GM21526 (cell line): Measurements from ENCODE around the gene KCTD2.

Experiments
- ATAC-seq: cut with Tn5 transposase; IDR thresholded peaks from one replicate; pipeline ENCODE4 v1.9.1; 2021; ENCODE audit warnings: moderate library complexity; ENCODE audit not compliant: unreplicated experiment, low FRiP score

KCTD2 gene

DNA sequence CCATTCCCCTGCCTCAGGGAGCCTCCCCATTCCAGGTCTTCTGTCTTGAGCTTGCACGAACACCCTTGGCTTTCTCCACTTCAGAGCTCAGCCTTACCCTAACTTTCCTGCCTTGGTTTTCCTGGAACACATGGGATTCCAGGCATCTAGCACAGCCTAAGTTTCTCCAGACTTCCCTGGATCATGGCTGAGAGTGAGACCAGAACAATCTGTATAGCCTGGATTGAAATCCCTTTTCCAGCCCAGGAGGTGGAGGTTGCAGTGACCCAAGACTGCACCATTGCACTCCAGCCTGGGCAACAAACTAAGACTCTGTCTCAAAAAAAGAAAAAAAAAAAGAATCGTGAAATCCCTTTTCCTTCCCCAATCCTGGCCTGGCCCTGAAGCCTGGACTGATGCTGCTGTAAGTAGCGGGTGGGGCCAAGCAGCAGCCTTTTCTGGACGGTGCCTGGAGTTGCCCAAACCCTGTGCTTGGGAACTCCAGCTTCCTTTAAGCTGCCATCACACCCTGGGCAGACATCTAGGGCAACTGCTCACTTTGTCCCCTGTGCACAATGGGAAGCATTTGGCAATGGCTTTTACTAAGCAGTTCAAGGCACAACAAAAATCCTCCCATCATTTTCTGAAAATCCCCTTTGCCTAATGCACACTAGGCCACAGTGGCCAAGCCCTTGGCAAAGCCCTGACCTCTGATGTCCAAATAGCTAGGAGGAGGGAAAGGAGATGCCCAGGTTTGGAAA lies 28.7 kb downstream of the KCTD2 start:
- no peak for ATAC-seq

DNA sequence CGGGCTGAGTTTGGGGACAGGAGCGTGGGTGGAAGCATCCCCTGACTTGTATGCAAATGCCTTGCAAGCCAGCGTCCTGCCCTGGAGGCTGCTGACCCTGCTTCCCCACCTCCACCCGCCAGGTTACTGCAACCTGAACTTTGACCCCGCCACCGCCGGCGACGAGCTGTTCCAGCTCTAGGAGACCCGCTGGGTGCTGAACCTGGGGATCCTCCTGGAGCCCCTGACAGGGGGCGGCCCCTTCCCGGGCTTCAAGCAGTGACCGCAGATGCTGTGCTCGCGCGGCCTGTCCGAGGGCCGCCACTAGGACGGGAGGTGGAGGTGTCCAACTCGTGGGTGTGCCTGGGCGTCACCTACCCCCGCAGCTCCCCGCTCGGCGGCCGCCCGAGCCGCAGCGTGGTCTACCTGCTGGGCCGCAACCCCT lies 30.1 kb downstream of the KCTD2 start:
- ATAC-seq, result no peak

DNA sequence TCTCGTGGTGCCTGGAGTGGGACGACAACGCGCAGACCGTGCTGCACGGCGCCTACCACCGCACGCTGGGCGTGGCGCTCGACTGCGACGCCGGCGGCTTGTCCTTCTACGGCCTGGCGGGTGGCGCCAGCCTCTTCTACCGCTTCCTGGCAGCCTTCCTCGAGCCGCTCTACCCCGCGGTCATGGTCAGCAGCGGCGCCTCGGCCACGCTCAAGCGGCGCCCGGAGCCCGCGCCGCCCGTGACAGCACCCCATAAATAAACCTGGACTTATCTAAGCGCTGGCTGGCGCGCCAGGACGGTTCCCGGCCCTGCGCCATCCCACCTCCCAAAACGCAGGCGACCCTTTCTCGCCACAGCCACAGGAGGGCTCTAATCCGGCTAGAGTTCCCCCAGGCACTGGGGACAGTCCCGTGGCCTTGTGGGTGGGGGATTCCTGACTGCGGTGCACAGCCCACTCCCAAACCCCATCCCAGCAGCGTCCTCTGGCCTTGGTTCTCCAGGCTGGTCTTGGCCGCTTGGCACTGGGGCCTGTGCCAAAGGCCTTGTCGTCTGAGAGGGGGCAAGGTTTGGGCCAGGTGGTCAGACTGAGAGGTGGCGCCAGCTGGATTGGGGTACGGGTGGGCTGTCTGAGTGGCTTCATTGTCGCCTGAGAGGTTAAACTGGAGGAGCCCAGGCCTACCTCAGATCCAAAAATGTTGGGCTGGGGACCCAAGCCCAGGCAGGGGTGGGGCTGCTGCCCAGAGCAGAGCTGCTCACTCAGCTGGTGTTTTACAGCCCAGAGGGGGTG lies 30.7 kb downstream of the KCTD2 start:
- ATAC-seq, result no peak

DNA sequence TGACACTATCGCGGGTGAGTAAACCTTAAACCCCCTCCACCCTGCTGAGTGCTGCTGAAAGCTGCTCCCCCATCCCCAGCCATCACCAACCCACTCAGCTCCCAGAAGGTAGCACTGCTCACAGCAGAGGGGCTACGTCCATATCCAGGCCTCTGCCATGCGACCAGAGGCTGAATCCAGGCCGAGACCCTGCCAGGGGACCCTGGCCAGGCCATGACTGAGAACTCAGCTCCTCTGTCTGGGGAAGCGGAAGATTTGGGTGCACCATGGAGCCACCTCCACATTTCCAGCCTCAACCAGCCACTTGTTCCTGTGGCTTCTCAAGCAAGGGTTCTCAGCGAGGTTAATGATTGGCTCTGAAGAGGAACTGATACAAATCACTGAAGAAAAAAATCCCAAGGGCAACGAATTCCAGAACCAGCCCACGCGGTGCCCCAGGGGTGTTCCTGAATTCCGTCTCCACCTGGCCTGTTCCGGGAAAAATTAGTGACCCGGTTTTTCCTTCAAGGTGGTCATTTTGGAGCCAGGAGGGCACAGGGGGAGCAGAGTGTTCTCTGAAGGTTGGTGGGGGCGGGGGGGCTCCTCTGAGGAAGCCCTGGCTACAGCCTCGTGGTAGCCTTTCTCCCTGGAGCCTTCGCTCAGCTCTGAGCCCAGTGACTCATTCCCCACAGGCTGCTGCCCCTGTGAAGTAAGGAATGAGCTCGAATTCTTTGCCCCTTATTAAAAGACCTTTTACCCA lies 31.4 kb downstream of the KCTD2 start:
- no peak for ATAC-seq

DNA sequence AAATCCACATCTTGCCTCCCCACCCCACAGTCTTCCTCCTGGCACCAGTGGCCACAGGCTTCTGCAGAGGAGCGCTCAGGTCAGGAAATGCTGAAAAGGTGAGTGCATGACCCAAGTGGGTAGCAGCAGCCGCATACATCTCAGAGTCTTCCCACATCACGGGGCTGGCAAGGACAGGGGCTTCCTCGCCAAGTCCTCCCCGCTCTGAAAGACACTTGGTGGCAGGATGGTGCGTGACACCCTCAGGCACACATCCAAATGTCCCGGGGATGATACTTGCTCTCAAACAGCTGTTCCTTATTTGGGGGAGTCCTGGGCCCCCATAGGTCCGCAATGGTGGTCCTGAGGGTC lies 32.0 kb downstream of the KCTD2 start:
- ATAC-seq, result no peak

DNA sequence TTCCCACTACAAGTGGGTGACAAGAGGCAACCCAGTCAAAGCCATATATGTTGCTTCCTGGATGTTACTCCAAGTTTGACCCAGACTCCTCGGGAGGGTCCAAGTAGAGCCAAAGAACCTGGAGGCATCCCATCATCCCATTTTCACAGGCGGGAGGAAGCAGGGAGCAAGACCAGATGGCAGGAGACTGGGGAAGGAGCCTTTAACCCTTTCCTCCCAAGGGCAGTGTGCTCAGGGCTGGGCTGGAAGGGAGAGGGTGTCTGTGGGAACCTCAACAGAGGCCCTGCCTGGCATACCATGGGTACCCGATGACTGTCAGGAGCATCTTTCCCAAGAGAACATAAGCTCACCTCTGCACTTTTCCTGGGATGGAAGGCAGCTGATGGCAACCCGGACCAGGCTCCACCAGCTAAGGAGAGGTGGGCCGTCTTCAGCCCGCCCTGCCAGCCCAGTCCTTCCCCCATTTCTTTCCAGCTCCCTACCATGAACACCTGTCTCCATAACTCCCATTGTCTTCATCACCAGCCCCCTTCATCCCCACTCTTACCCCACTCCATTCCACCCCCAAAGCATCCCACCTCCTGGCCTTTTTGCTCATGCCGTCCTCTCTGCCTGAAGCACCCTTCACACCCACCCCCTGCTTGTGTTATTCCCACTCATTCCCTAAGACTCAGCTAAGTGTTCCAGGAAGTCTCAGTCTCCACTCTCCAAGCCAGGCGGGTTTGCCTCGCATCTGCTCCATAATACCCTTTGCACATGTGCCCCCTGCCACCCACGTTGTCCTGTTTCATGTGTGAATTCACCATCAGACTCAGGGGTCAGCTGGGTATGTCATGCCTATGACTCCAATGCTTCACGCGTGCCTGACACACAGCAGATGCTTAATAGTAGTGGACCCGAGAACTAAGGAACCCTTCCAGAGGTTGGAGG lies 34.9 kb downstream of the KCTD2 start:
- no peak for ATAC-seq

DNA sequence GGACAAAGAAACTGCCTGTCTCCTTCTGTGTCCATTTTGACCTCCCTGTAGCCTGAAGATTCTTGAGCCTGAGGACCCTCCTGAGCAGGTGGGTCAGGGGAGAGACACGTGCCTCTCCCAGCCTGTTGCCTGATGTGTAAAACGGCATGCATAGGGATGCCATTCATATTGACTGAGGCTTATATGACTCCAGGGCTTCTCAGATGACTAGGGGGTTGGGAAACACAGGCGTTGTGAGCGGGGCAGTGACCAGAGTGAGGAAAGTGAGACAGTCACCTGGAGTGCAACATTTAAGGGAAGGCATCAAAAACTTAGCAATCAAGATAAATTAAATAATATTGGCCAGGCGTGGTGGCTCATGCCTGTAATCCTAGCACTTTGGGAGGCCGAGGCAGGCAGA lies 35.7 kb downstream of the KCTD2 start:
- no peak for ATAC-seq

DNA sequence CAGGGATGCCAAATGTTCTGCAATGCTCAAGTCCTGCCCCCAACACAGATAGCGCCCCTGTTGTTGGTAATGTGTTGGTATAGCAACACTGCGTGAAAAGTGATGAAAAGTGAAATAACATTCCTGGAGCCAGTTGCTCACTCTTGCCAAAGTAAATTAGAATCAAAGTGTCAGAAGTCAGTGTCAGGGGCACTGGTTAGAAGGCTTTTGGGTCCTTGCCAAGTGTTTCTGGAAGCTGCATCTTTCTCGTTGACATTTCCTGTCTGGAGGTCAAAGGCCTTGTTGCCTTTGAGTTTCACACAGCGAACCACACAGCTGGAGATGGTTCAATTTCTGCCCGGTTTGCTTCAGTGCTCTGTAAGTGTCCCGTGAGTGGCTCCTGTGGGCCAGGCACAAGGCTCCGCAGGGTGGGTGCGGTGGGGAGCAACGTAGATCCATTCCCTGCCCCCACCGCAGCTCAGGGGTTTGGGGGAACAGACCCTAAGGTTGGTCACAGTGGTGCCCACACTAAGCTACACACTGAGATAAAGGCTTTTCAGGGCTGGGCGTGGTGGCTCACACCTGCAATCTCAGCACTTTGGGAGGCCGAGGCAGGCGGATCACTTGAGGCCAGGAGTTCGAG lies 37.1 kb downstream of the KCTD2 start:
- ATAC-seq, result no peak

DNA sequence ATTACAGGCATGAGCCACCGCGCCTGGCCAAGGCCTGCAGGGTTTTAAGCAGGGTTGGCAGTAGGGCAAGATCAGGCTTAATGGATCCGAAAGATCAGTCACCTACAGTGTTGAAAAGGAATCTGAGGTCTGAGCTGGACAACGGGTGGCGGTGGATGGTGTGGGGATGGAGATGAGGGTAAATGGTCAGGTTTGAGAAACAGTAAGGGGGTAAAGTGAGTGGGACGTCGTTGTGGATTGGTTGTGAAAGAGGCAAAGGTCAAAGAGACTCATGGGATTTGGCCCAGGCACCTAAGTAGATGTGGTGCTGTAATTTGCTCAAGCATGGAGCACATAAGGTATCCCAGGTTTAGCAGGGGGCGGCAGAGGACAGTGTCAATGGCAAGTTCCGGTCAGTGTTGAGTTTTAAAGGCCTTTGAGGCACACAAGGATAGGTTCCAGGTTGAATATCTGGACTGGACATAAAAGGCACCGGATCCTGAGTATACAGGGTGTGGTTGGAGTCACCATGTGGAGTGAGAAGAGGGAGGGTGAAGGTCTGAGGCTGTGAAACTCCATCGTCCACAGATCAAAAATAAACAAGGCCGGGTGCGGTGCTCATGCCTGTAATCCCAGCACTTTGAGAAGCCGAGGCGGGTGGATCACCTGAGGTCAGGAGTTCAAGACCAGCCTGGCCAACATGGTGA lies 39.6 kb downstream of the KCTD2 start:
- ATAC-seq, result no peak

DNA sequence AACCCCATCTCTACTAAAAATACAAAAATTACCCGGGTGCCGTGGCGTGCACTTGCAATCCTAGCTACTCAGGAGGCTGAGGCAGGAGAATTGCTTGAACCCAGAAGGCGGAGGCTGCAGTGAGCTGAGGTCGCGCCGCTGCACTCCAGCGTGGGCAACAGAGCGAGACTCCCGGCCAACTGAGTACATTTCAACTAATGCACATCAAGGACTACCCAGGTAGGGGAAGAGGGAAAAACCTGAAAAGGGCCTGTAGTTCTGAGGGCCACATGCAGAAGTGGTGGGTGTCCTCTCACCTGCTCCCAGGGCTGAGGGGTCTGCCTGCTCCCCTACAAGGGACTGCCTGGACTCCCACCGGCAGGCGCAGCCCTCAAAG lies 40.1 kb downstream of the KCTD2 start:
- ATAC-seq, result no peak

DNA sequence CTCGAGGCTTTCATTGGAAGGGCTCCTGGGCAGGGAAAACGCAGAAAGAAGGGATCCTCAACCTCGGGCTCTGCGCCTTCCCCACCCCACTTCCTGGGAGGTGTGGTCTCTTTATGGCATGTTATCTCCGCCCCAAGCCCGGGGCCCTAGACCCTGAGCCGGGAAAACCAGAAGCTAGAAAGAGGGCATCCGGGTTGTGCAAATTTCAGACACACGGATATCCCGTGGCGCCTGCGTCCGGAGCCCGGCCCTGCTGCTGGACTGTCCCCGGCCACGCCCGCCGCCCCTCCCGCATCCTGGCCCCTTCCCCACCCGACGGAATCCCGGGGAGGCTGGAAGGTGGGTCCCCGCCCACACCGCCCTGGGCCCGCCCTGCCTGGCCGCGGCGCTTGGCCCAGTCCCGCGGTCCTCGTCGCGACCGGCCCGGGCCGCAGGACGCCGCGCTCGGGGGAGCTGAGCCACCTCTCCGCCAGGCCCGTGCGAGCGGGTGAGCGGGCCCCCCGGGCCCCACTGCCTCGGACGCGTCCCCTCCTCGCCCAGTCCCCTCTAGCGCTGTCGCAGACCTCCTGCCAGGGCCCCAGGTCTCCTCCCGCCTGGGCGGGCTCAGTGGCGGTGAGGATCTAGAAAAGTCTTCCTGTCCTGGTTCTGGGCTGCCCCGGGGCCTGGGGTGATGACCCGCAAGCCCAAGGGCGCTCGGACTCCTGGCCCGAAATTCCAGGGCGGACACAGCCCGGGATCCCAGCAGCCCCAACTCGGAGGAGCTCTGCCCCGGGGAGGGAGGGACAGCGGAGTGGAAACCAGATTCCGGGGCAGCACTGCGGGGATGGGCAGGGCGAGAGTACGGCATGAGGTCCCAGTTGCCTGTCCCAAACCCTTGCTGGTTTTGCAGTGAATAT lies 40.8 kb downstream of the KCTD2 start, which contains the start of gene SLC16A5:
TSS of gene SLC16A5 (plus strand) at position 397 of the 896 bp plus-strand sequence. CDS start 5,683 bp downstream, outside the sequence.
- no peak for ATAC-seq

DNA sequence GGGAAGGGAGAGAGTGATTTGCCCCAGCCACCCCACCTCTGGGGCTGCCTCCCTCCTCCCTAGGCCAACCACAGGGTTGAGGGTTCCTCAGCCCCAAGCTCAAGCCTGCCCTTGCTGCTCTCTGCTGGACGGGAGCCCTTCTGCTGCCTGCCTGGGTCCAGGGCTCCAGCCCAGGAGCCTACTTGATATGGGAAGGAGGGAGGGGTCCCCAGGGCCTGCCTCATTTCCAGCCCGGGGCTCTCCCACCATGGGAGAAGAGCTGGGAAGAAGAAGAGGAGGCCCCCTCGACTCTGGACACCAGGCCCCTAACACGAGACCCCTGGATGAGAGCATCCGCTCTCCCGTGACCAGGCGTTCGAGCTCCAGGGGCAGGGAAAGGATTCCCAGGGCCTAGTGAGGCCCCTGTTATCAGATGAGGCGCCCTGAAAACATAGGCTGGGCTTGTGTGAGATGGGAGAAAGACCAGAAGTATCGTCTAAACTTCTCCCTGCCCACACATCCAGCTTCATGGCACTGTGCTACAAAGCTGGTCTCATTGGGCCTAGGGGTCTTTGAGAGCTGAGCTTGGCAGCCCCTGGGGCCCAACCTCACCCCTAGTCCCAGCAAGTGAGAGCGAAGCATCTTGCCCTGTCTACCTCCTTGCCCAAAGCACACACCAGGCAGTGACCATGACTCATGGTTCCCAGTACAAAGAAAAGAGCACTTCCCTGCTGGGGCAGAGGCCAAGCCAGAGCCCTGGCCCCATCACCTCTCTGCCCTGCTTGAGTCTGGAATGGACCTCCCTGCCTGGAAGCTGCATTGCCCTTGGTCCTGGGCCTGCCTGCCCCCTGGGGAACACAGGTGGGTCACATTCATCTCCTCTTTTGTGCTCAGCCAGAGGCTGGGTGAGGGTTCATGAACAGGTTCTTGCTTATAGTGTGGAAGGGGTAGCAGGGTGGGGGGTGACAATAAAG lies 41.7 kb downstream of the KCTD2 start:
- no peak for ATAC-seq

DNA sequence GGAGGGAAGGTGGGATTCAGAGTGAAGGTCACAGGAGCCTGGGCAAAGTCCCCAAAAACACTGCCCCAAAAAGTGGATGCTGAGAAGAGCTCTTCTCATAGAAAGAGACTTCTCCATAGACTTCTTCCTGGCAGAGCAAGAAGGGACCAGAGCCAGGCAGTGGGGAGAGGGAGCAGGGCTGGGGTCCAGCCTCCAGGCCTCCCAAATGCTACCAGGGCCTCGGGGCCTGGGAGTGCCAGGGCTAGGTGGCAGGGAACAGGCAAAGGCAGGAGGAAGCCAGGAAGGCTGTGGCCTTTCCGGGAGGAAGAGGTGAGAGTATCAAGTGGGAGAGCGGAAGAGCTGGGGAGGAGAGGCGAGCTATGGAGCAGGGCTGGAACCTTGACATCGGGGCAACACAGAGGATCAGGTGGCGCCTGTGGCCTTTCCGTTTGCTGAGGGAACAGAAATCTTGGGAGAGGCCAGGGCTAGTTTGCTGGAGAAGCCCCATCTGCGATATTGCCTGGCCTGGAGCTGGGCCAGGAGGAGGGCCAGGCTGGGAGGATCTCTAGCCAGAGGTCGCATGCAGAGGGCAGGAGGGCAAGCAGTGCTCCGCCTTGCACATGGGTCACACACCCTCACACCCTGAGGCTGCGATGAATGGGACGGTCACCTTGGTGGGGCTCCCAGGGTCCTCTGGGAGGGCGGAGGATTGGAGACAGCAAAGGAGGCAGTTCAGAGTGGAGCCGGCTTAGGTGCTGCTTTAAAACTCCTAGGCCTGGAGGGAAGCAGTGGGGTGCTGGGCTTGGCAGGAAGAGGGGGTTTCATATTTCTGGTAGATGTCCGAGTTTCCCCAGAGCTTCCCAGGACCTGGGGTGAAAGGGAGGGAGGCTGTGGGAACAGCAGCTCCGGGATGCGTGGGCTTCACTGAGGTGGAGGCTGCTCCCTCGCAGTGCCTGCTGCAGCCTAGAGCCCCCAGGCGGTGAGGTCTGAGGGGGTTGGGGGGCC lies 44.1 kb downstream of the KCTD2 start:
- ATAC-seq, result no peak

DNA sequence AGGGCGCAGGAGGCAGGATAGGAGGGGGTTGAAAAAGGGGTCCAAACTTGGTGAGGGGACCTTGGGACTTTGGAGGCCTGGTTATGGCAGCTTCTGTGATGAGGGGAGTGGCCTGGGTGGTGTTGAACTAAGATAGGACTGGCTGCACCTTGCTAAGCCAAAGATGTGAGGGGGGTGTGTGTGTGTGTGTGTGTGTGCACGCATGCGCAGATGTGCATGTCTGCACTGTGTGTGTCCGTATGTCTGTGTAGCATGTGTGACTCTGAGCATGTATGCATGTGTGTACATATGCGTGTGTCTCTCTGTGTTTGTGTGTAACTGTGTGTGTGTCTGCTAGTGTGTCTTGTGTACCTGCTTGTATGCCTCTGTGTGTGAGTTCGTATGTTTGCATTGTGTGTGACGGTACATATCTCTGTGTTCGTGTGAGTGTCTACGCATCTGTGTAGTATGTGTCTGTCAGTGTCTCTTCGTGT lies 44.9 kb downstream of the KCTD2 start:
- ATAC-seq, result no peak

DNA sequence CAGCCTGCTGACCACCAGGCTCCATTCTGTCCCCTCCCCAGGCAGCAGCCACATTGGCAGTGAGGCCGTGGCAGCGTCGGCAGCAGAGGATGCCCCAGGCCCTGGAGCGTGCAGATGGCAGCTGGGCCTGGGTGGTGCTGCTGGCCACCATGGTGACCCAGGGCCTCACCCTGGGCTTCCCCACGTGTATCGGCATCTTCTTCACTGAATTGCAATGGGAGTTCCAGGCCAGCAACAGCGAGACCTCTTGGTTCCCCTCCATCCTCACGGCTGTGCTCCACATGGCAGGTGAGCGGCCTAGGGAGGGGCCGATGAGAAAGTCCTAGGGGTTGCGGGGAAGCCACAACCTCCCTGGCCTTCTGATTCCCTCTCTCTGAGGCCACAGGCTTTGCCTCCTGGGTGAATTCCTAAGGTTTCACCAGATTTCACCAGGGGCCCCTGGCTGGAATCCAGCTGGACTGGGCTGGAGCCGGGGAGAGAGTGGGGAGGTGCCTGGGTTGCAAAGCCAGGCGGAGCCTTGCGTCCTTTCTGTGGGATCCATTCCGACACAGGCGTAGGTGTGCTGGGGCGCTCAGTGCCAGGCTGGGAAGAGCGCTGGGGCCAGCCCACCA lies 46.6 kb downstream of the KCTD2 start:
- no peak for ATAC-seq
